ENCODE results near the gene TSC22D4.

GRCh38 chr7:100492738-100493475, 13.9 kb upstream of the TSC22D4 start:
- TF ChIP-seq ZNF274 (IDR thresholded peaks at IDR 0.05; ENCODE audit: low read length): no peak
- no peak for TF ChIP-seq ZNF274 (tag by site-specific recombination; IDR thresholded peaks at IDR 0.05; ENCODE audit: borderline replicate concordance)
- TF ChIP-seq, protein P1, sequence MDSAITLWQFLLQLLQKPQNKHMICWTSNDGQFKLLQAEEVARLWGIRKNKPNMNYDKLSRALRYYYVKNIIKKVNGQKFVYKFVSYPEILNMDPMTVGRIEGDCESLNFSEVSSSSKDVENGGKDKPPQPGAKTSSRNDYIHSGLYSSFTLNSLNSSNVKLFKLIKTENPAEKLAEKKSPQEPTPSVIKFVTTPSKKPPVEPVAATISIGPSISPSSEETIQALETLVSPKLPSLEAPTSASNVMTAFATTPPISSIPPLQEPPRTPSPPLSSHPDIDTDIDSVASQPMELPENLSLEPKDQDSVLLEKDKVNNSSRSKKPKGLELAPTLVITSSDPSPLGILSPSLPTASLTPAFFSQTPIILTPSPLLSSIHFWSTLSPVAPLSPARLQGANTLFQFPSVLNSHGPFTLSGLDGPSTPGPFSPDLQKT (IDR thresholded peaks at IDR 0.05; ENCODE audit: borderline replicate concordance, low read depth, low read length): no peak
- TF ChIP-seq, protein P2, sequence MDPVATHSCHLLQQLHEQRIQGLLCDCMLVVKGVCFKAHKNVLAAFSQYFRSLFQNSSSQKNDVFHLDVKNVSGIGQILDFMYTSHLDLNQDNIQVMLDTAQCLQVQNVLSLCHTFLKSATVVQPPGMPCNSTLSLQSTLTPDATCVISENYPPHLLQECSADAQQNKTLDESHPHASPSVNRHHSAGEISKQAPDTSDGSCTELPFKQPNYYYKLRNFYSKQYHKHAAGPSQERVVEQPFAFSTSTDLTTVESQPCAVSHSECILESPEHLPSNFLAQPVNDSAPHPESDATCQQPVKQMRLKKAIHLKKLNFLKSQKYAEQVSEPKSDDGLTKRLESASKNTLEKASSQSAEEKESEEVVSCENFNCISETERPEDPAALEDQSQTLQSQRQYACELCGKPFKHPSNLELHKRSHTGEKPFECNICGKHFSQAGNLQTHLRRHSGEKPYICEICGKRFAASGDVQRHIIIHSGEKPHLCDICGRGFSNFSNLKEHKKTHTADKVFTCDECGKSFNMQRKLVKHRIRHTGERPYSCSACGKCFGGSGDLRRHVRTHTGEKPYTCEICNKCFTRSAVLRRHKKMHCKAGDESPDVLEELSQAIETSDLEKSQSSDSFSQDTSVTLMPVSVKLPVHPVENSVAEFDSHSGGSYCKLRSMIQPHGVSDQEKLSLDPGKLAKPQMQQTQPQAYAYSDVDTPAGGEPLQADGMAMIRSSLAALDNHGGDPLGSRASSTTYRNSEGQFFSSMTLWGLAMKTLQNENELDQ (tag by site-specific recombination; IDR thresholded peaks at IDR 0.05; ENCODE audit: low read depth): no peak
- no peak for TF ChIP-seq ZNF335 (tag by site-specific recombination; conservative IDR thresholded peaks at IDR 0.05)
- TF ChIP-seq, protein P3, sequence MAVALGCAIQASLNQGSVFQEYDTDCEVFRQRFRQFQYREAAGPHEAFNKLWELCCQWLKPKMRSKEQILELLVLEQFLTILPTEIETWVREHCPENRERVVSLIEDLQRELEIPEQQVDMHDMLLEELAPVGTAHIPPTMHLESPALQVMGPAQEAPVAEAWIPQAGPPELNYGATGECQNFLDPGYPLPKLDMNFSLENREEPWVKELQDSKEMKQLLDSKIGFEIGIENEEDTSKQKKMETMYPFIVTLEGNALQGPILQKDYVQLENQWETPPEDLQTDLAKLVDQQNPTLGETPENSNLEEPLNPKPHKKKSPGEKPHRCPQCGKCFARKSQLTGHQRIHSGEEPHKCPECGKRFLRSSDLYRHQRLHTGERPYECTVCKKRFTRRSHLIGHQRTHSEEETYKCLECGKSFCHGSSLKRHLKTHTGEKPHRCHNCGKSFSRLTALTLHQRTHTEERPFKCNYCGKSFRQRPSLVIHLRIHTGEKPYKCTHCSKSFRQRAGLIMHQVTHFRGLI (tag by site-specific recombination; IDR thresholded peaks at IDR 0.05): no peak
- no peak for TF ChIP-seq HIC1 (tag by site-specific recombination; IDR thresholded peaks at IDR 0.05)
